Fibroblast of villous mesenchyme (primary cell): ENCODE data around the gene MAGI2. TPM values are rescaled to one million over a fixed set of nuclear protein-coding genes. Genes with fewer than 3 reads are reported as not detected.

Experiments
- DNase-seq: peaks from one replicate; pipeline ENCODE4 v3.0.0-alpha.2; 2010; ENCODE audit warnings: low read depth
- H3K4me3 ChIP-seq: 2 replicates; pipeline ENCODE4 v1.5.1; 2011; ENCODE audit warnings: low read depth, mild to moderate bottlenecking, low read length
- CTCF ChIP-seq: IDR thresholded peaks from 2 replicates; pipeline ENCODE4 v1.5.1; 2012; ENCODE audit warnings: low read depth, mild to moderate bottlenecking, low read length; ENCODE audit not compliant: insufficient read depth
- total RNA-seq: library from RNA; depleted of rRNA; stranded (reverse); fragments of >200 nt; gene quantifications from 2 replicates; pipeline ENCODE4 v1.2.3, GENCODE V29; 2012

Gene MAGI2
- total RNA-seq, 1 donor = 24.6 TPM

DNA sequence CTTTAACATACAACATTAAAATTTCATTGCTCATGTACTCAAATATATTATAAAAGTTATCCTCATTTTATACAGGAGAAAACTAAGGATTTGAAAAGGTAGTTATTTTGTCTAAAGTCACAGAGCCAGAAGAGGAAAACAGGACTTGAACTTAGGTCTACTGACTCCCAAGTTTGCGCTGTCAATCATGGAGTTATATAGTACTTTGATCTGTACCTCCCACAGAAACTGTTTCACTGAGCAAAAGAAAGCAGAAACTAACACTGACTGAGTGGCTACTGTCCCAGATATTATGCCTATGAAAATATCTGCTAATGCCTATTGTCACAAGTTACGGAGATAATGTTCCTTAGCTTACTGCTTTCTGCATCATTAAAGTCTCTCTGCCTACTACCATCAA lies 329.1 kb downstream of the MAGI2 start:
- H3K4me3 ChIP-seq = no peak overlapping the region
- DNase-seq = no peak
- no peak for TF ChIP-seq CTCF

GRCh38 chr7:79118143-79118542 lies 335.3 kb downstream of the MAGI2 start:
- TF ChIP-seq CTCF = no peak
- H3K4me3 ChIP-seq = no peak overlapping the region
- no peak for DNase-seq

DNA sequence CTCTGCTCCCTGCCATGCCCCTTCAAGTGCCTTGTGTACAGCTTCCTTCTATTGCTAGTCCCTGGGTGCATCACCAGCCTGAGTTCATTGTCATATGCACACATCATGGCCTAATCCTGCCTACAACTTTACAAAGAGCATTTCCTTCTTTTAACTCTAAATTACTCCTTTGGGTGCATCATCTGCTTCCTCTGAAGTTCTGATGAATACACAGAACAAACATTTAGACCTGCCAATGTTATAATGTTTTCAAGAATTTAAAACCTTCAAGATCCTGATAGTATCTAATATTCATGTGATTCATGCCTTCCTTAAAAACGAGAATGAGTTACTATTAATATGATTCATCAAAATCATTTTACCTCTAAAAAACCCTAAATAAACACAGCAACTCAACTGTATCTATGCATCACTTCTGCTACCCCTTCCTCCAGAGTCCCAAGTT lies 357.1 kb downstream of the MAGI2 start:
- no peak for TF ChIP-seq CTCF
- DNase-seq = no peak
- no peak overlapping the region for H3K4me3 ChIP-seq

DNA sequence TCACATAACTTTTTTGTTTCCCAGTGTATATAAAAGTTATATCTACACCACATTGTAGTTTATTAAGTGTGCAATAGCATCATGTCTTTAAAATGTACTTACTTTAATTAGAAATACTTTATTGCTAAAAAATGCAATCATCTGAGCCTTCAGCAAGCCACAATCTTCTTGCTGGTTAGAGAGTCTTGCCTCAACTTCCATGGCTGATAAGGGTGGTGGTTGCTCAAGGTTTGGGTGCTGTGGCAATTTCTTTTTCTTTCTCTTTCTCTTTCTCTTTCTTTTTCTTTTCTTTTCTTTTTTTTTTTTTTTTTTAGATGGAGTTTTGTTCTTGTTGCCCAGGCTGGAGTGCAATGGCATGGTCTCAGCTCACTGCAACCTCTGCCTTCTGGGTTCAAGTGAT lies 360.0 kb downstream of the MAGI2 start:
- DNase-seq = no peak
- H3K4me3 ChIP-seq = no peak overlapping the region
- no peak for TF ChIP-seq CTCF

DNA sequence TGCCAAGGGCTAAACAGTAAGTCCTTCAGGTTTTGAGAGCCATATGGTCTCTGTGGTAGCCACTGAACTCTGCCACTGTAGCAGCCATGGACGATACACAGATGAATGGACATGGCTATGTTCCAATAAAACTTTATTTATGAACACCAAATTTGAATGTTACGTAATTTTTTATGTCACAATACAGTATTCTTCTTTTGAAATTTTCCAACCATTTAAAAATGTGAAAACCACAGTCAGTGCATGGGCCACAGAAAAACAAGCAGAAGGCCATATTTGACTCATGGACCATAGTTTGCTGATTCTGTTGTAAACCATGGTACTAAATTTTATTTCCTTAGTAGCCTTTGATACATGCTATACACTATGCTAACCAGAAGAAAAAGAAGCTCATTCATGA lies 361.8 kb downstream of the MAGI2 start:
- DNase-seq = peak; percentile 50
- no peak overlapping the region for H3K4me3 ChIP-seq

DNA sequence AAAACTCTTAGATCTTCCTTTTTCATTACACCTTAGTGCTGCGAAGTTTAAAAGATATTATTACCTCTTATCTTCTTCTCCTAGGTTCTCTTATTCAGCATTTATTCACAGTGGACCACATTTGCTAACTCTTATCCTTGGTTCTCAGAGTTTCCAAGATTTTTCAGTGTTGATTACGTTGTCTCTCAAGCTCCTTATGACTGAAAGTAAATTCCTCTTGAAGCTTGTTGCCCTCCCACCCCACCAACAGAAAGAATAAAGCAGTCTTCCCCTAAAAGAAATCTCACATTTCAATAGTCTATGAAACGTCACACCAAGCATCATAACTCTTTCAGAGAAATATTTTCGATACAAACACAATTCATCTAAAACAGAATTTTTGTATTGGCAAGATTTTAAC lies 362.5 kb downstream of the MAGI2 start:
- DNase-seq = no peak
- TF ChIP-seq CTCF = no peak

More for the DNA sequence above, 361.8 kb downstream of the MAGI2 start:
- TF ChIP-seq CTCF = no peak

GRCh38 chr7:79090543-79090942 lies 362.9 kb downstream of the MAGI2 start:
- no peak overlapping the region for H3K4me3 ChIP-seq
- TF ChIP-seq CTCF = no peak
- DNase-seq = no peak

More for the DNA sequence above, 362.5 kb downstream of the MAGI2 start:
- H3K4me3 ChIP-seq = no peak overlapping the region
